MM.1S (cell line): ENCODE results near the gene MRPL30.

Experiments
- DNase-seq: peaks from one replicate; pipeline ENCODE4 v3.0.0-alpha.2; 2015
- H2AFZ ChIP-seq: fragments of 300-600 bp; sonication (generic); 2 replicates; pipeline ENCODE4 v1.6.0; 2016; ENCODE audit warnings: antibody characterized with exemption, low read length
- H3F3A ChIP-seq: fragments of 300-600 bp; sonication (generic); 2 replicates; pipeline ENCODE4 v1.6.1; 2016; ENCODE audit warnings: mild to moderate bottlenecking, antibody characterized with exemption, low read length, moderate library complexity, mixed read lengths; ENCODE audit not compliant: insufficient read depth
- H3K27ac ChIP-seq: fragments of 300-600 bp; sonication (generic); 2 replicates; pipeline ENCODE4 v1.5.1; 2016; ENCODE audit warnings: mild to moderate bottlenecking, low read length
- H3K27me3 ChIP-seq: fragments of 300-600 bp; sonication (generic); replicated peaks from 2 replicates; pipeline ENCODE4 v1.6.0; 2016; ENCODE audit warnings: low read length; ENCODE audit not compliant: insufficient read depth
- H3K36me3 ChIP-seq: fragments of 300-600 bp; sonication (generic); replicated peaks from 2 replicates; pipeline ENCODE4 v1.6.1; 2016; ENCODE audit warnings: mild to moderate bottlenecking, low read length, mixed read lengths; ENCODE audit not compliant: insufficient read depth
- H3K4me1 ChIP-seq: fragments of 300-600 bp; sonication (generic); 2 replicates; pipeline ENCODE4 v1.6.1; 2016; ENCODE audit warnings: low read length, mixed read lengths
- H3K4me2 ChIP-seq: fragments of 300-600 bp; sonication (generic); 2 replicates; pipeline ENCODE4 v1.6.0; 2016; ENCODE audit warnings: low read depth, low read length
- H3K4me3 ChIP-seq: fragments of 300-600 bp; sonication (generic); 2 replicates; pipeline ENCODE4 v1.5.1; 2016; ENCODE audit warnings: low read length, mixed read lengths
- H3K79me2 ChIP-seq: fragments of 300-600 bp; sonication (generic); 2 replicates; pipeline ENCODE4 v1.6.1; 2016; ENCODE audit warnings: mixed run types, low read length, mixed read lengths
- H3K9ac ChIP-seq: fragments of 300-600 bp; sonication (generic); 2 replicates; pipeline ENCODE4 v1.6.1; 2016; ENCODE audit warnings: low read length, mixed read lengths
- H3K9me2 ChIP-seq: fragments of 300-600 bp; sonication (generic); replicated peaks from 2 replicates; pipeline ENCODE4 v1.6.1; 2016; ENCODE audit warnings: mild to moderate bottlenecking, low read length, mixed read lengths; ENCODE audit not compliant: insufficient read depth
- H3K9me3 ChIP-seq: fragments of 300-600 bp; sonication (generic); replicated peaks from 2 replicates; pipeline ENCODE4 v1.6.1; 2016; ENCODE audit warnings: mild to moderate bottlenecking, low read length, mixed read lengths; ENCODE audit not compliant: insufficient read depth
- H4K20me1 ChIP-seq: fragments of 300-600 bp; sonication (generic); 2 replicates; pipeline ENCODE4 v1.6.1; 2016; ENCODE audit warnings: mild to moderate bottlenecking, low read length, moderate library complexity, mixed read lengths; ENCODE audit not compliant: insufficient read depth
- CTCF ChIP-seq: fragments of 300-600 bp; sonication (generic); IDR thresholded peaks from 2 replicates; pipeline ENCODE4 v1.5.1; 2016; ENCODE audit warnings: antibody characterized with exemption, low read length, mixed read lengths
- EZH2 ChIP-seq: fragments of 300-600 bp; sonication (generic); optimal IDR thresholded peaks from 2 replicates; pipeline ENCODE3; 2017; ENCODE audit warnings: low read depth, mild to moderate bottlenecking, antibody characterized with exemption, low read length, mixed read lengths
- EZH2phosphoT487 ChIP-seq: fragments of 300-600 bp; sonication (generic); IDR thresholded peaks from 2 replicates; pipeline ENCODE4 v1.6.1; 2018; ENCODE audit warnings: antibody characterized with exemption, low read length

MRPL30 gene

GRCh38 chr2:99198103-99198841 lies 17.3 kb downstream of the MRPL30 start:
- Histone ChIP-seq H3K4me2 (no peak overlapping the region), H3K27me3 (no peaks in the 10 kb centered on the region), H3K9me3 (no peaks in the 10 kb centered on the region), H3K27ac (no peak overlapping the region), H3K9ac (no peak overlapping the region), H3K79me2 (no peaks in the 10 kb centered on the region), H3K36me3 (no peaks in the 10 kb centered on the region; the same call in 1 of the 2 replicates), H3K4me1 (no peaks in the 10 kb centered on the region), H4K20me1 (no peaks in the 10 kb centered on the region), H3K9me2 (no peaks in the 10 kb centered on the region), H2AFZ (no peak overlapping the region), H3F3A (no peaks in the 10 kb centered on the region), H3K4me3 (no peak overlapping the region)
- no peak for DNase-seq
- TF ChIP-seq CTCF = no peak
- TF ChIP-seq EZH2phosphoT487 = no peak
- no peak for TF ChIP-seq EZH2

GRCh38 chr2:99200076-99200800 lies 19.3 kb downstream of the MRPL30 start:
- H3K27me3 ChIP-seq = no peaks in the 10 kb centered on the region
- no peaks in the 10 kb centered on the region for H3F3A ChIP-seq
- H3K9ac ChIP-seq = no peak overlapping the region
- TF ChIP-seq CTCF (no peak), EZH2 (no peak), EZH2phosphoT487 (no peak)
- H4K20me1 ChIP-seq = no peaks in the 10 kb centered on the region
- H3K79me2 ChIP-seq = no peaks in the 10 kb centered on the region
- no peak overlapping the region for H2AFZ ChIP-seq
- no peak overlapping the region for H3K27ac ChIP-seq
- no peaks in the 10 kb centered on the region; the same call in 1 of the 2 replicates for H3K36me3 ChIP-seq
- no peak overlapping the region for H3K4me3 ChIP-seq
- no peaks in the 10 kb centered on the region for H3K9me2 ChIP-seq
- DNase-seq = no peak
- H3K4me2 ChIP-seq = no peak overlapping the region
- H3K9me3 ChIP-seq = no peaks in the 10 kb centered on the region
- no peaks in the 10 kb centered on the region for H3K4me1 ChIP-seq

DNA sequence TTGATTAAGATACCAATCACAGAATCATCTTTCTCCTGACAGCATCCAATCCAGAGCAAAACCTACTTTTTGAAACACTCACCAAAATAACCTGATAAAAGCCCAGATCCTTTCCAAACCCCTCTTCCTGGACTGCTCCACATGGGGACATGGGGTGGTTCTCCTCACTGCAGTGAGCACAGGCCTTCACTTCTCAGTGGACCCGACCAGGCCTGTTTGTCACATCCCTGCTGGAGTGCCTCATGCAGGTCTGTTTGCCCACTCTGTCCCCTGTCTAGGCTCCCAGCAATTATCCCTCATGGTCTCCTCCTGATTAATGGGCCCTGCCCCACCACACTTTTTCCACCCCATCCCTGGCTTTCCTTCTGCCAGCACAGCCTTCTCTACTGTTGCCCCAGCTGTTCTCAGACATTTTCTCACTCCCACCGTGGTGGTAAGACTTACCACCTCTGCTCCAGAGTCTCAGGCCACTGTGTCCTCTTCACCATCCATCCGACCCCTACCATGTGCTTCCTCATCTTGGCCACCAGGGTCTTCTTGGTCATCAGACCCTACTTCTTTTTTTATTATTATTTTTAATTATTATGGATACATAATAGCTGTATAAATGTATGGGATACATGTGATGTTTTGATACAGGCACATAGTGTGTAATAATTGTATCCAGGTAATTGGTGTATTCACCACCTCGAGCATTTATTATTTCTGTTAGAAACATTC lies 21.1 kb downstream of the MRPL30 start:
- Histone ChIP-seq H3K9me2 (no peaks in the 10 kb centered on the region), H3K27me3 (no peaks in the 10 kb centered on the region), H3K4me3 (no peak overlapping the region), H2AFZ (no peak overlapping the region), H3K79me2 (no peaks in the 10 kb centered on the region), H3F3A (no peaks in the 10 kb centered on the region), H3K27ac (no peak overlapping the region), H3K9me3 (no peaks in the 10 kb centered on the region), H4K20me1 (no peaks in the 10 kb centered on the region), H3K9ac (no peak overlapping the region), H3K36me3 (no peaks in the 10 kb centered on the region), H3K4me1 (no peaks in the 10 kb centered on the region), H3K4me2 (no peak overlapping the region)
- DNase-seq = no peak
- TF ChIP-seq EZH2 (no peak), CTCF (no peak), EZH2phosphoT487 (no peak)
